GM18508 (cell line): Measurements from ENCODE around the gene A2ML1.
"Not testable (repeated sequence)": the region's sequence is repeated elsewhere in the genome, so short reads cannot be mapped to it uniquely, and the experiment has no call there.

Experiments used
- ATAC-seq: cut with Tn5 transposase; IDR thresholded peaks from one replicate; pipeline ENCODE4 v1.9.1; 2021; ENCODE audit warnings: moderate number of reproducible peaks; ENCODE audit not compliant: insufficient read depth, unreplicated experiment

A2ML1 gene

DNA sequence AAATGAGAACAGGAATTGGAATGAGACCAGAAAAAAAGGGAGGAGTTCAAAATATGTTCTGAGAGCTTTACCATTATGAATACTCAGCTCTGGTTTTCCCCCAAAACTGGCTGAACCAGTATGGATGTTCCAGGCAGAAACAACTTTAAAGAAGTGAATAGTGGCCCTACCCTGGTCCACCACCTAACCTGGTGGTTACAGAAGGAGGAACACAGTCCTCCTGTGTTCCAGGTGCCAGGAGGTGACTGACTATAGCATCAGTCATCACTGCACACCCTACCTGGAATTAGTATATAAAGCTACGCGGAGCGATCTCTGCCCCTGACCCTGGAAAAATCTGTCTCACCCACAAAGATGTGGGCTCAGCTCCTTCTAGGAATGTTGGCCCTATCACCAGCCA lies at the start of gene A2ML1:
Gene A2ML1 (plus strand): TSS at position 324 of the 400 bp plus-strand sequence. CDS start 31 bp downstream, at position 355.
- ATAC-seq, result no peak

DNA sequence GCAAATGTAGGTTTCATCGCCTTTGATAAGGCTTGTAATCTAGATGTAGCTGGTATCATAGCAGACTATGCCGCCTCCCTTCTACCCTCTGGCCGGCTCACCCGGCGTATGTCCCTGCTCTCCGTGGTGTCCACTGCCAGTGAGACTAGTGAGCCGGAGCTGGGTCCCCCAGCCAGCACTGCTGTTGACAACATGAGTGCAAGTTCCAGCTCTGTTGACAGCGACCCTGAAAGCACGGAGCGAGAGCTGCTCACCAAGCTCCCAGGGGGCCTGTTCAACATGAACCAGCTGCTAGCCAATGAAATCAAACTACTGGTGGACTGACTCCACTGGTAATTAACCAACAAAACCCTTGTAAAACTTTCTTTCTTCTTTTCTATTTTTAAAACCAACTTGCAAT lies 49.0 kb upstream of the A2ML1 start:
- ATAC-seq, result no peak

DNA sequence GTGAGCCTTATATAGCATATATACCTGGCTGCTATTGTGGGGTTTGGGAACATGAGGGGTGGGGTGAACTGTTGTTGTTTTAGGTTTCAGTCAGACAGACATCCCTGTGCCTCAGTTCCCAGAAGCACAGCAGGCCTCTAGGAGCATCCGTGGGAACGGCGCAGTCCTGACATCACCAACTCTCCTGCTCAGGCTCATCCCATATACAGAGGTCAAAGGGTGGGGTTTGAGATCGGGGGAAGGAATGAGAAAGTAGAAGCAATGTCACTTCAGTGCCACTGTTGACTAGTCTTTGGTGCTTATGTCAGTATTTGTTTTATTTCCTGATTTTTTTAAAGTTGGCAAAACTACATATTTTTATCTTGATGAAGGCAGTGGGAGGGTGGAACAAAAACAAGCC lies 43.1 kb upstream of the A2ML1 start:
- no peak for ATAC-seq

- ATAC-seq, result no peak
These were observed 42.6 kb upstream of the A2ML1 start for GRCh38 chr12:8779862-8780261.

- no peak for ATAC-seq
These were observed 42.0 kb upstream of the A2ML1 start for GRCh38 chr12:8780389-8780788.

DNA sequence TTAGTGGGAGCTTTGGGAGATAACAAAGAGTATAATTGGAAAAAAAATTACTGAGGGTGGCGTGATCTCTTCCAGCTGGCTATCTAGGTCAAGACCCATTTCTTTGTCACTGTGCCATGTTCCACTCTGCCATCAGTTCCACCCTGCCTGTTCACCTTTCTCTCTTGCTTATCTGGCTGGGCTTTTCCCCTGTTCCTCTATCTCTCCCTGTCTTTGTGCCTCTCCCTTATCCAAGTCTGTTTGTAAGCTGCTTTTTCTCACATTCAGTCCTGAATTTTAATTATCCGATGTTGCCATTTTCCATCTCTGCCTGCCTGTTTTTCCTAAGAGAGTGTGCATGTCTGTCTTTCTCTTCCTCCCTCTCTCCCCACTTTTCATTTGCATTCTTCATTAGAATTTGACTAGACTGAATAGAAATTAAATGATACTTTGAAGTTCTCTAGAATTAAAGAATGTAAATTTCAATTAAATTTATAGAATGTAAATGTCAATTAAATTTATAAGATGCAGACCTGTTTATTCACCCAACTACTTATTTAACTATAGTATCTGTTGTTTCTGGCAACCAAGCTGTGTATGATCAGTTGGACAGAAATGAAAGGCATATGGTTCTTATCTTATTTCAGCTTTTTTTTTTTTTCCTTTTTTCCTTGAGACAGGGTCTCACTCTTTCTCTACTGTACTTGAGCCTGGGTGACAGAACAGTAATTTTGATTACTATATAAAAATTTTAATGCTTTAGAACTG lies 40.9 kb upstream of the A2ML1 start:
- no peak for ATAC-seq

GRCh38 chr12:8784290-8784888 lies 38.0 kb upstream of the A2ML1 start:
- ATAC-seq, result no peak

GRCh38 chr12:8785499-8785898 lies 36.9 kb upstream of the A2ML1 start:
- no peak for ATAC-seq

- ATAC-seq, result not testable (repeated sequence)
These were observed 35.2 kb upstream of the A2ML1 start for GRCh38 chr12:8787206-8787605.

DNA sequence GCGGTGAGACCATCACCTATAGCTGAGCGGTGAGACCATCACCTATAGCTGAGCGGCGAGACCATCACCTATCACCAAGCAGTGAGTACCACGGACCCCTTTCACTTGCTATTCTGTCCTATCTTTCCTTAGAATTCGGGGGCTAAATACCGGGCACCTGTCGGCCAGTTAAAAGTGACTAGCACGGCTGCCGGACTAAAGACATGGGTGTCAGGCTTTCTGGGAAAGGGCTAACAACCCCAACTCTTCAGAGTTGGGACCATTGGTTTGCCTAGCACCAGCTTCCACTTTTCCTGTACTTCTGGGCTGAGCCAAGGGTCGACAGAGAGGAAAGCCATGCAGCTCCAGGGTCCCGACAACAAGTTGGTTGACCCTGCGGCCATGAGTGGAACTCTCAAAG lies 33.7 kb upstream of the A2ML1 start:
- ATAC-seq, result not testable (repeated sequence)

GRCh38 chr12:8789341-8790013 lies 32.9 kb upstream of the A2ML1 start:
- not testable (repeated sequence) for ATAC-seq

- not testable (repeated sequence) for ATAC-seq
These were observed 29.2 kb upstream of the A2ML1 start for GRCh38 chr12:8793226-8793625.

- not testable (repeated sequence) for ATAC-seq
These were observed 27.8 kb upstream of the A2ML1 start for GRCh38 chr12:8794611-8795010.

DNA sequence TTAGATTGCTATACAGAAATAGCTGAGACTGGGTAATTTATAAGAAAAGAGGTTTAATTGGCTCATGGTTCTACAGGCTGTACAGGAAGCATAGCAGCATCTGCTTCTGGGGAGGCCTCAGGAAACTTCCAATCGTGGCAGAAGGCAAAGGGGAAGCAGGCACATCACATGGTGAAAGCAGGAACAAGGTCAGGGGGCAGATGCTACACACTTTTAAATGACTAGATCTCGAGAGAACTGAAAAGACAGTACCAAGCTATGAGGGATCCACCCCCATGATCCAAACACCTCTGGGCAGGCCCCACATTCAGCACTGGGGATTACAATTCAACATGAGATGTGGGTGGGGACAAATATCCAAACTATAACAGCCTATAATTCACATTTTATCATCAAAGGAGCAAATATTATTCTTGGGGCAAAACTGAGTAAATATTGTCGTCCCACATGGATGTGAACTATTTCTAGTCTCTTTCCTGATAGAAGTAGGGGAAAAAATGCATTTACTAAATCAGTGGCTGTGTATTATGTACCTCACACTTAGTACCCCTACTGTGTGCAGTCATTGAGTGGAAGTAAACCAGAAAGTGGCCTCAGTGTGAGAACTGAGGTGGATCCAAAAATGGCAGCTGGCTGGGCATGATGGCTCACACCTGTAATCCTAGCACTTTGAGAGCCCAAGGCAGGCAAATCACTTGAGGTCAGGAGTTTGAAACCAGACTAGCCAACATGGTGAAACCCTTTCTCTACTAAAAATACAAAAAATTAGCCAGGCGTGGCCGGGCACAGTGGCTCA lies 25.4 kb upstream of the A2ML1 start:
- ATAC-seq, result no peak

GRCh38 chr12:8801213-8801612 lies 21.2 kb upstream of the A2ML1 start:
- not testable (repeated sequence) for ATAC-seq

GRCh38 chr12:8804833-8805232 lies 17.6 kb upstream of the A2ML1 start:
- not testable (repeated sequence) for ATAC-seq

GRCh38 chr12:8805487-8805886 lies 16.9 kb upstream of the A2ML1 start:
- not testable (repeated sequence) for ATAC-seq

DNA sequence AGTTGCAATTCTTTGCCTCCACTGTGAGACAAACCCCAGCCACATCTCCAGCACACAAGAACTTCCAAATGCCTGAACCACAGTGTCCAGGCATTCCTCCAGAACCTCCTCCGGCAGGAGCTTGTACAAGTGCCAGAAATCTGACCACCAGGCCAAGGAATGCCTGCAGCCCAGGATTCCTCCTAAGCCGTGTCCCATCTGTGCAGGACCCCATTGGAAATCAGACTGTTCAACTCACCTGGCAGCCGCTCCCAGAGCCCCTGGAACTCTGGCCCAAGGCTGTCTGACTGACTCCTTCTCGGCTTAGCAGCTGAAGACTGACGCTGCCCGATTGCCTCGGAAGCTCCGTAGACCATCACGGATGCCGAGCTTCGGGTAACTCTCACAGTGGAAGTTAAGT lies 15.3 kb upstream of the A2ML1 start:
- ATAC-seq, result not testable (repeated sequence)

- not testable (repeated sequence) for ATAC-seq
These were observed 12.3 kb upstream of the A2ML1 start for GRCh38 chr12:8810112-8810511.

- no peak for ATAC-seq
These were observed 8.7 kb upstream of the A2ML1 start for GRCh38 chr12:8813572-8814357.
